Stimulated activated naive CD8-positive, alpha-beta T cell treated with anti-CD3 and anti-CD28 coated beads, Interleukin-15, amount 100 ng/mL, for 72 hours (primary cell): ENCODE results near the gene CUX1.
"Not testable (repeated sequence)": the region's sequence is repeated elsewhere in the genome, so short reads cannot be mapped to it uniquely, and the experiment has no call there.

Experiments
- ATAC-seq: fragments of 150-1000 bp; cut with Tn5 transposase; 2 replicates; pipeline ENCODE4 v1.10.0; 2021; ENCODE audit warnings: mild to moderate bottlenecking, moderate library complexity
- DNase-seq, 2 donors: peaks; one replicate each; pipeline ENCODE4 v3.0.0; 2021 to 2022
- H3K27ac Mint-ChIP-seq, 2 donors: one replicate each; pipeline ENCODE4 v1.8.0; 2022; ENCODE audit warnings: mild to moderate bottlenecking in 2 of 2, mixed read lengths in 2 of 2, moderate library complexity in 2 of 2
- H3K27me3 Mint-ChIP-seq: one replicate; pipeline ENCODE4 v1.8.0; 2022; ENCODE audit warnings: mixed read lengths
- H3K4me1 Mint-ChIP-seq: one replicate; pipeline ENCODE4 v1.8.0; 2022; ENCODE audit warnings: mild to moderate bottlenecking, mixed read lengths
- H3K4me3 Mint-ChIP-seq, 2 donors: one replicate each; pipeline ENCODE4 v1.8.0; 2022; ENCODE audit warnings: mild to moderate bottlenecking in 2 of 2, mixed read lengths in 2 of 2, moderate library complexity in 1 of 2
- H3K9me3 Mint-ChIP-seq, 2 donors: one replicate each; pipeline ENCODE4 v1.8.0; 2022; ENCODE audit warnings: mixed read lengths in 2 of 2

Gene CUX1

GRCh38 chr7:101916041-101916800, 98.8 kb downstream of the CUX1 start:
- Mint-ChIP-seq H3K4me1 (peaks cover 19% of the 10 kb centered on the region), H3K27ac (peak overlapping the region in 1 of 2 donors; percentile 4), H3K9me3 (no peaks in the 10 kb centered on the region), H3K4me3 (no peak overlapping the region), H3K27me3 (no peaks in the 10 kb centered on the region)
- ATAC-seq (no peak), DNase-seq (no peak)

- Mint-ChIP-seq H3K27me3 (no peaks in the 10 kb centered on the region), H3K9me3 (no peaks in the 10 kb centered on the region), H3K4me3 (no peak overlapping the region), H3K4me1 (peaks cover 19% of the 10 kb centered on the region), H3K27ac (no peak overlapping the region)
- ATAC-seq (no peak), DNase-seq (no peak)
These were observed 99.5 kb downstream of the CUX1 start for GRCh38 chr7:101916876-101917275.

- DNase-seq = no peak
- ATAC-seq = no peak
- Mint-ChIP-seq H3K27me3 (no peaks in the 10 kb centered on the region), H3K4me1 (peaks cover 21% of the 10 kb centered on the region), H3K4me3 (no peak overlapping the region), H3K27ac (no peak overlapping the region), H3K9me3 (no peaks in the 10 kb centered on the region)
These were observed 100.1 kb downstream of the CUX1 start for GRCh38 chr7:101917566-101917965.

GRCh38 chr7:101918426-101918825, 101.0 kb downstream of the CUX1 start:
- no peak for ATAC-seq
- Mint-ChIP-seq H3K27me3 (no peaks in the 10 kb centered on the region), H3K9me3 (no peaks in the 10 kb centered on the region), H3K4me1 (peaks cover 25% of the 10 kb centered on the region), H3K27ac (peak overlapping the region in 1 of 2 donors; percentile 49), H3K4me3 (no peak overlapping the region)
- DNase-seq = no peak

- Mint-ChIP-seq H3K27me3 (no peaks in the 10 kb centered on the region), H3K9me3 (no peaks in the 10 kb centered on the region), H3K4me3 (no peak overlapping the region), H3K27ac (peak overlapping the region; percentile 41 to 78), H3K4me1 (peaks cover 29% of the 10 kb centered on the region)
- DNase-seq (no peak), ATAC-seq (no peak)
These were observed 102.1 kb downstream of the CUX1 start for GRCh38 chr7:101919363-101920115.

- DNase-seq (no peak), ATAC-seq (no peak)
- Mint-ChIP-seq H3K4me1 (peaks cover 29% of the 10 kb centered on the region), H3K4me3 (no peak overlapping the region), H3K9me3 (no peaks in the 10 kb centered on the region), H3K27me3 (no peaks in the 10 kb centered on the region), H3K27ac (no peak overlapping the region)
These were observed 103.6 kb downstream of the CUX1 start for GRCh38 chr7:101921061-101921460.

GRCh38 chr7:101921546-101922489, 104.4 kb downstream of the CUX1 start:
- H3K27ac Mint-ChIP-seq, H3K27me3 Mint-ChIP-seq, H3K4me3 Mint-ChIP-seq, DNase-seq, H3K9me3 Mint-ChIP-seq, ATAC-seq: not testable (repeated sequence)
- H3K4me1 Mint-ChIP-seq = peaks cover 29% of the 10 kb centered on the region

GRCh38 chr7:101922631-101923601, 105.5 kb downstream of the CUX1 start:
- Mint-ChIP-seq H3K4me1 (peaks cover 29% of the 10 kb centered on the region), H3K9me3 (no peaks in the 10 kb centered on the region), H3K4me3 (no peak overlapping the region), H3K27ac (no peak overlapping the region), H3K27me3 (no peaks in the 10 kb centered on the region)
- ATAC-seq = no peak
- no peak for DNase-seq

GRCh38 chr7:101923602-101923985, 106.2 kb downstream of the CUX1 start:
- Mint-ChIP-seq H3K4me1 (peaks cover 29% of the 10 kb centered on the region), H3K27me3 (no peaks in the 10 kb centered on the region), H3K4me3 (no peak overlapping the region), H3K27ac (no peak overlapping the region), H3K9me3 (no peaks in the 10 kb centered on the region)
- ATAC-seq = no peak
- DNase-seq = no peak

- no peaks in the 10 kb centered on the region for H3K27me3 Mint-ChIP-seq
- H3K27ac Mint-ChIP-seq = peak overlapping the region in 1 of 2 donors; percentile 59
- peak; percentile 80 for ATAC-seq
- no peak for DNase-seq
- H3K4me1 Mint-ChIP-seq = peaks cover 26% of the 10 kb centered on the region
- no peaks in the 10 kb centered on the region for H3K9me3 Mint-ChIP-seq
- H3K4me3 Mint-ChIP-seq = no peak overlapping the region
These were observed 106.7 kb downstream of the CUX1 start for GRCh38 chr7:101924171-101924570.

GRCh38 chr7:101926265-101926664, 108.8 kb downstream of the CUX1 start:
- ATAC-seq = no peak
- peaks cover 21% of the 10 kb centered on the region for H3K4me1 Mint-ChIP-seq
- peaks cover 5 to 7% of the 10 kb centered on the region in 2 donors for H3K9me3 Mint-ChIP-seq
- H3K4me3 Mint-ChIP-seq = no peak overlapping the region
- H3K27ac Mint-ChIP-seq = no peak overlapping the region
- DNase-seq = no peak
- H3K27me3 Mint-ChIP-seq = no peaks in the 10 kb centered on the region

- Mint-ChIP-seq H3K4me1 (peaks cover 20% of the 10 kb centered on the region), H3K27ac (no peak overlapping the region), H3K4me3 (no peak overlapping the region), H3K9me3 (peaks cover 5 to 7% of the 10 kb centered on the region in 2 donors), H3K27me3 (no peaks in the 10 kb centered on the region)
- DNase-seq = no peak
- no peak for ATAC-seq
These were observed 110.0 kb downstream of the CUX1 start for GRCh38 chr7:101927389-101927788.

GRCh38 chr7:101927802-101928201, 110.4 kb downstream of the CUX1 start:
- no peak overlapping the region for H3K27ac Mint-ChIP-seq
- no peak overlapping the region for H3K4me3 Mint-ChIP-seq
- ATAC-seq (no peak), DNase-seq (no peak)
- no peaks in the 10 kb centered on the region for H3K27me3 Mint-ChIP-seq
- H3K9me3 Mint-ChIP-seq = peaks cover 5 to 7% of the 10 kb centered on the region in 2 donors
- peaks cover 16% of the 10 kb centered on the region for H3K4me1 Mint-ChIP-seq

GRCh38 chr7:101929256-101929655, 111.8 kb downstream of the CUX1 start:
- Mint-ChIP-seq H3K4me3 (no peak overlapping the region), H3K4me1 (peaks cover 2% of the 10 kb centered on the region), H3K27me3 (no peaks in the 10 kb centered on the region), H3K27ac (no peak overlapping the region), H3K9me3 (peaks cover 5 to 7% of the 10 kb centered on the region in 2 donors)
- ATAC-seq = no peak
- no peak for DNase-seq
